ENCODE data around the gene SFXN1.

Gene SFXN1

DNA sequence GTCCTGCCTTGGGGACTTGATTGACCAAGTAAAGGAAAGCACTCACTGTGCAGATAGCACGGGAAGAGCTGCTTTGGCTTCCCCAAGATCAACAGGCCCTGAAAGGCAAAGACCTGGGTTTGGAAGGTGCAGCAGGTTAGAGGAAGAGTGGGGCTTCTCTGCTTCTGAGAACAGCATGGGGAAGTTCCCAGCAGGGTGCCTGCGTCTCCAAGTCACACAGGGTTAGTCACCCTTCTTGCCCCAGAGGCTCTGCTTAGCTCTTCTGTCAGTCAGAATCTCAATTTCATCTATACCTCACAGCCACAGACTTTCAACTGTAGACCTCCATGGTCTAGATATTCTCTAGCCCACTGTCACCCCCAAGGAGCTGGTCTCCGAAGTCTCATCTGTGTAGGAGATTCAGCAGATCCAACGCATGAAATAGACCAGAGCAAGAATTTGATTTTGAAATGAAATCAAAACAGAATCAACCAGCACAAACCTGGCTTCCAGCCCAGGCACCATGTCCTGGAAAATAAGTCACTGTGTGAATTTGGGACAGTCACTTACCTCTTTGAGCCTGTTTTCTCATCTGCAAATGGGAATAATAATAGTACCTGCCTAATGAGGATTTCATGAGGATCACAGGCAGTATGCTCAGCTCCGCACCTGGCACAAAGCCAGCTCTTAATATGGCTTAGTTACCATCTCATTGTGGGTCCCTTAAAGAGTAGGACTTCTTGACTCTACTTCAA lies 64.0 kb downstream of the SFXN1 start:
- DNase-seq: no peak

GRCh38 chr5:175542966-175543235 lies 64.5 kb downstream of the SFXN1 start:
- DNase-seq: no peak

DNA sequence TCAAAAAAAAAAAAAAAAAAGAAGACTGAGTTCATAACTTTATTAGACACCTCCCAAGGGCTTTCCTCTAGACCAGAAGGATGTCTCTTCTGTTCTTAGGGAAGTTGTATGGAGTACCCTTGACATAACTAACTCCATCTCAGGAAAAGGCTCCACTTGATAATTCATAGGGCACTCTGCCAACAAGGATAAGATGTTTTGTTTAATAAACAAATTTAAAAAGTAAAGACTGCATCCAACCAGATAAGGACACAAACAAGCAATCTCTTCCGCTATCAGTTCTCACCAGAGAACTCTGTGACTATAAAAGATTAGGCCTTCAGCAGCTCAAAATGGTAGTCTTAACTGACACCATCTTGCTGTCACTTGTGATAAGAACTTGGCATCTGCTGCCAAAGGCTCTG lies 65.8 kb downstream of the SFXN1 start:
- no peak for DNase-seq

DNA sequence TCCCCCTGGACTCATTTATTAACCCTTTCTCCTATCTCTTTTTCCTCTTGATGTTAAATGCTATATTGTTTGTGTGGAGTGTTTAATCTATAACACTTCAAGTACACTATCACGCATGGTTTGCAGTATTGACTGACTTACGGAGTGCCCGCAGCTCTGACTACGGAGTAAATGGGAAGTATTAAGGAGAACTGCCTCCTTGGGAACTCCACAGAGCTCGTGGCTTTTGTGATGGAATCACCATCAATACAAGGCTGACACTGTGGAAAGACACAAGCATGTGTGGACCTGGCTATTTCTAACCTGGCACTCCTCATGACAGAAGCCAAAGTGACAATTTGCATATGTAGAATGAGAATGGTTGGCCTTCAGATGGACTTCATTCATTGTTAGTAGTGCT lies 66.2 kb downstream of the SFXN1 start:
- DNase-seq: no peak

DNA sequence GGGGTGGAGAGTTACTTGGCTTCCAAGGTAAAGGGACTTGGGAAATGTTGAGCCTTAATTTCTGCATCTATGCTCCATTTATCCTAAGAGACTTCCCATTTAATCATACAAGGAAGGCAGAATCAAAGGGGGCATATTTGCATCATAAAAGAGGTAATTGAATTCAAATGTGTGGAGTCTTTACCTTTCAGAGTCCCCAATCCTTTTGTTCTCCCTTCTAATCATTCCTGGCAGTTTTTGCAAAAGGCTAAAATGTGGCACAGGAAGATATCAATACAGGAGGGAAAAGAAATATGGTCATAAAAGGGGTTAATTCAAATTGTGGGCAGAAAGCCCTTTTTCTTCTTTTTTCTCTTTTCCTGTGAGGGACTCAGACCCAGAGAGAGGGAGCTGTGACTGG lies 69.5 kb downstream of the SFXN1 start:
- DNase-seq: no peak

DNA sequence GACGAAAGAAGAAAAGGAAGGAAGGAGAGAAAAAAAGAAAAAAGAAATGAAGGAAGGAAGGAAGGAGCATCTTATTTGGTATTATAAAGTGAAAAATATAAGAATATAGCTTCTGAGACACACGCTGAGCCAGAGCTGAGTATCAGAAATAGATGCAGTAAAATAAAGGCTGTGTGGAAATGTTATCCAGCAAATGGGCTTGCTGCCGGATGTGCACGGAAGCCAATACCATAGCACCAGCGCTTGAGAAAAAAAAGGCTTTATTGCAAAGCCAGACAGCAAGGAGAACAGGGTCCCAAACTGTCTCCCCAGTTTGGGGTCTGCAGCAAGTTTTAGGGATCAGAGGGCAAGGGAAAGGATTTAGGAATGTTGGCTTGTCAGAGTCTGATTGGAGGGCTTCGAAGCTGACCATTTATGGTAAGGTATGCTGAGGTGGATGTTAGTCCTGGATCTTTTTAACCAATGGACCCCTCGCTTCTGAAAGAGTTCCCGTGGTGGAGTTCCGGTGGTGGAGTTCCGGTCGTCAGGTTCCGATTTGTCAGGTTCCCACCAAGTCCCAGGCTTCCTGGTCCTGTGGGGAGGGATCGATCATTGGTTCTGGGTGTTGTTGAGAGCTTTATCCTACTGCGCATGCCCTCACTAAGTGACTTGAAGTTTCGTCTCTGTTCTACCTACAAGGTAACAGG lies 70.4 kb downstream of the SFXN1 start:
- DNase-seq: no peak

- DNase-seq: no peak
Observed at GRCh38 chr5:175550055-175550805, 71.9 kb downstream of the SFXN1 start.

DNA sequence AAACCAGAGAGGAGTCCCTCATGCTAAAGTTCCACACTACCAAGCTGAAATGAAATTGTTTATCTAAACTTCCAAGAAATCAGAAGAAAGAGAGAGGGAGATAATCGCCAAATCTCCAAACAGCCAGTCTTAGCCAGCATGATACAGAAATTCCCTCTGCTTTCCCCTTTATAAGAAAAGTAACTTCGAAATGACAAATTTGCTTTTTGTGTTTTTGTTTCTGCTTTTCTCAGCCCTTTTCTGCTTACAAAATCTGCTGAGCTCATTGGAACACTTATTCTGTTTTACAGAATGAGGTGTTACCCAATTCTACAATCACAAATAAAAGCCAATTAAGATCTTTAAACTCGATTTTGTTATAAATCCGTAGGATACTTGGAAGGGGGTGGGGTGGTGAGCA lies 72.9 kb downstream of the SFXN1 start:
- no peak for DNase-seq

DNA sequence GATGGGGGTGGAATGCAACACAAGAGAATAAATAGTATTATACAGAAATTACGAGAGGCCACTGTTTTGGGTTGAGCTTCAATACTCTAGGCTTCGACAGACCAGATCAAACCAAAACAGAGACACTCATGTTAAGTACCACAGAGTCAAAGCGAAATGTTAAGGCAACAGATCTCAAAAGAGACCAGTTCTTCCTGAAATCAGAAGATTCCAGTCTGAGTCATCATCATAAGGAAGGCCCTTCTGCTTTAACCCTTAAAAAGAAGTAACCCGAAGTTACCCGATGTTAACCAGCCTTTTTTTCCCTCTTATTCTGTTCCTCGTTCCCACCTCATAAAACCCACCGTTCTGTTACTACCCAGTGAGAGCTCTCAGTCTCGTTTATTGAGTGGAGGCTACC lies 75.9 kb downstream of the SFXN1 start:
- no peak for DNase-seq

DNA sequence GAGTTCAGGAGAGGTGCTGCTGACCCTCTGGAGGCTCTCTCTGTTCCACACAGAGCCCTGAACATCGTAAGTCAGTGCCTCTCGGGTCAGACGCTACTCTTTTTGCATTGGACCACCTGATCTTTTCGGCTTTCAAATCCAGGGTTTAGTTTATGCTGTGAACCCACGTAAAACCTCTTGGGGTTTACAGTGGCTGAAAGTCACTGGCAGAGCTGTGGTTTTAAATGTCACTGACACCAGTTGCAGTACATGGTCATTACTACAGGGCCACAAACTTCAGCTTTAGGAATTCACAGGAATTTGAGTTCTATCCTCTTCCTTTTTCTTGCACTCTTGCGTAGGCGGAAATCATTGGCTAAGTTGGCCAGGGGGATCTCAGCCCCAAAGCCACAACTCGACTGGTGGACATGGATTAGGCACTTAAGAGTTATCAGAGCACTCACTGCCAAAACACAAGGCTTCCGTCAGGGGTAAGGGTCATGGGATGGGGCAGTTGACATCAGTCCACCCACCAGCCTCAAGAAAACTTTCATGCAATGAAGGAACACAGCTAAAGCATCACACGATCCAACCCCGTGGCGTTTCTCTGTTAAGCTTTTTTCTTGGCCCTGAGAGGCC lies 76.9 kb downstream of the SFXN1 start:
- no peak for DNase-seq

- no peak for DNase-seq
Observed at GRCh38 chr5:175556794-175557193, 78.4 kb downstream of the SFXN1 start.

- no peak for DNase-seq
Observed at GRCh38 chr5:175557778-175558177, 79.4 kb downstream of the SFXN1 start.

DNA sequence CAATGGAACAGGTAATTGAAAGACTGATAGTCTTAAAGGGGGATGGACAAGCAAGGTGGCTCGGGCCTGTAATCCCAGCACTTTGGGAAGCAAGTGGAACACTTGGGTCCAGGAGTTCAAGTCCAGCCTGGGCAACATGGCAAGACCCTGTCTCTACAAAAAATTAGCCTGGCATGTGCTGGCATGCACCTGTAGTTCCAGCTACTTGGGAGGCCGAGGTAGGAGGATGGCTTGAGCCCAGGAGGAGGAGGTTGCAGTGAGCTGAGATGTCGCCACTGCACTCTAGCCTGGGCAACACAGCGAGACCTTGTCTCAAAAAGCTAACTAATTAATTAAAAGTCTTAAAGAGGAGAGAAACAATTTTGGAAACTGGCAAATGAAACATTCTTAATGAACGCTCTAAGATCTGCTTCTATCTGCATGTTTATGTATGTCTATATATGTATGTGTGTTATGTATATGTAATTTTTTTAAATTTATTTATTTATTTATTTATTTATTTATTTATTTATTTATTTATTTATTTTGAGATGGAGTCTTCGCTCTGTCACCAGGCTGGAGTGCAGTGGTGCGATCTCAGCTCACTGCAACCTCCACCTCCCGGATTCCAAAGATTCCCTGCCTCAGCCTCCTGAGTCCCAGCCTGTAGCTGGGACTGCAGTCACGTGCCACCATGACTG lies 80.6 kb downstream of the SFXN1 start:
- DNase-seq: no peak

DNA sequence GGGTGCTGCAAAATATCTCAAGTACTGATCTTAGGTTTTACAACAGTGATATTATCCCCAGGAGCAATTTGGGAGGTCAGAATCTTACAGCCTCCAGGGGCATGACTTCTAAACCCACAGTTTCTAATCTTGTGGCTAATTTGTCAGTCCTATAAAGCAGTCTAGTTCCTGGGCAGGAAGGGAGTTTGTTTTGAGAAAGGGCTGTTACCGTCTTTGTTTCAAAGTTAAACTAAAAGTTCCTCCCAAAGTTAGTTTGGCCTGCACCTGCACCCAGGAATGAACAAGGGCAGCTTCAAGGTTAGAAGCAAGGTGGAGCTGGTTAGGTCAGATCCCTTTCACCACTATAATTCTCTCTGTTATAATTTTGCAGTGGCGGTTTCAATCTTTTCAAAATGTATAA lies 81.7 kb downstream of the SFXN1 start:
- DNase-seq: no peak

GRCh38 chr5:175561085-175561484 lies 82.7 kb downstream of the SFXN1 start:
- DNase-seq: peak in 1 of 2 experiments; percentile 24

GRCh38 chr5:175564716-175565115 lies 86.4 kb downstream of the SFXN1 start:
- DNase-seq: no peak

DNA sequence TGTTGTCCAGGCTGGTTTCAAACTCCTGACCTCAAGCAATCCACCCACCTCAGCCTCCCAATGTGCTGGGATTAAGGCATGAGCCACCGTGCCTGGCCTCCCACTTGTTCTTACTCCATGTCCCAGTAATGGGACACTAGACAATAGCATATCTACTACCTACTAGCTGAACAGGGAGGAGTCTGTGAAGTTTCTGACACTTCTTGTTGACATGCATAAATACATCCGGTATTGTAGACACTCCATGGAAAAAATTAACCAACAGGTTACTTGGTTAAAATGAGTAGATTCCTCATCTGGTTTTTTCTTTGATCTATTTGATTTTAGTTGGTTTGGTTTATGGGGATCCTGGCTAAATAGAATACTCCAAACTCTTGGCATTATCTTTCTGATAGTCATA lies 88.3 kb downstream of the SFXN1 start:
- DNase-seq: no peak

DNA sequence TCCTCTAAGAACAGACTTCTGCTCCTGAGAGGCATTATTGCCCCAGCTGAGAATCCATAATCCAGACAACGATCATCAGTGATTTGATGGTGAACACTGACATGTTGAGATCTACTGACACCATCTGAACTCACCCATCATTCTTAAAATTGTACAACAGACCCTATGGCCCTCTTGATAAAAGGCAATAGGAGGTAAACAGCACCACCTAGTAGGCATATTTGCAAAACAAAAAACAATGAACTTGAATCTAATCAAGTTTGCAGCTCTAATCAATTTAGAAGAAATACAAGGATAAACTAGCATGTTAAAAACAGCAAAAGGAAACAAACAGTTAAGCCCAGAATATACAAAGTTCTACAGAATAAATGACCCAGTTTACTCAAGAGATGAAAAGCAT lies 89.6 kb downstream of the SFXN1 start:
- DNase-seq: no peak

DNA sequence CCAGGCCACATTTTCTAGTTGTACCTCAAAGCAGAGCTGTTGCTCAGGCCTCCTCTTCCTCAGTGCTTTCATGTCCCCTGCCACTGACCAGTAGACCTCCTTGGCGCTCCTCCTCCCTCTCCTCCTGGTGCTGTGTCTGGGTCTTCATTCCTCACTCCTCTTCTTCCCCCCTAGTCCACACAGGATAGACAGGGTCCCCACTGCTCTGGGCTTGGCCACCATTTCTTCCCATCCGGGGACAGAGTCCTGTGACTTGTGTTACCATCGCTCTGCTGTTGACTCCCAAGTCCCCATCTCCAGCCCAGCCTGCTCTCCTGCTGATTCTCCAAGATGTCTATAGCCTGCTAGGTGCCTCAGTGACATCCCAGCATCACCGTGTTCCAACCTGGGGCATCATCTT lies 91.3 kb downstream of the SFXN1 start:
- DNase-seq: no peak

- DNase-seq: no peak
Observed at GRCh38 chr5:175572886-175573285, 94.5 kb downstream of the SFXN1 start.

GRCh38 chr5:175573493-175574269 lies 95.3 kb downstream of the SFXN1 start:
- DNase-seq: no peak

DNA sequence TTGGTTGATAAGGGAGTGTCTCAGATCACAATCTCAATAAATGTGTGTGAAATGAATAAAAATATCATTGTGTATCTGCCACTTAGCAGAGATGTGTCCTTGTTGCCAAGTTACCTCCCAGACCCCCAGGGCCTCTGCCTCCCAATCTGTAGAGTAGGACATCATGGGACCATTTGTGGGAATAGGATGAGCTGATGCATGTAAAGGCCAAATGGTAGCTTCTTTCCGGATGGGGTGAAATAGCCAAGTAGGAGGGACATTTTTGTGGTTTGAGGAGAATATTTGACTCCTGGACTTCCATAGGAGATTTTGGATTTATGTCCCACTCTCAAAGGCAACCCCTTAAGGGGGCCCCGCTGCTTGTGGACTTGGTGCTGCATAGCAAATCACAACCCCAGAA lies 96.9 kb downstream of the SFXN1 start:
- no peak for DNase-seq
